Measurements from ENCODE around the gene ALK. TPM values are rescaled to one million over a fixed set of nuclear protein-coding genes. Genes with fewer than 3 reads are reported as not detected.

Gene ALK
- polyA plus RNA-seq, 1 of the 3 experiments (the other 2 are of a cell fraction) = 0.30 TPM

- Histone ChIP-seq H2AFZ (ENCODE audit: low read depth) (no peak overlapping the region), H3K9me2 (no peaks in the 10 kb centered on the region), H3K36me3 (replicated peaks in 1 of 2; ENCODE audit: control insufficient read depth in 1 of 2, insufficient read depth in 2 of 2, low read length in 1 of 2) (no peaks in the 10 kb centered on the region), H3K4me2 (no peak overlapping the region), H3K27me3 (ENCODE audit: insufficient read depth) (peaks cover 7% of the 10 kb centered on the region; the same call in 1 of the 2 replicates), H3K79me2 (ENCODE audit: insufficient read depth) (no peaks in the 10 kb centered on the region), H3K27ac (ENCODE audit: low read depth in 2 of 2, low read length in 1 of 2) (peak overlapping the region in 1 of 2 experiments; percentile 3; a peak in 1 of 4 replicates), H3F3A (replicated peaks; ENCODE audit: insufficient read depth) (no peaks in the 10 kb centered on the region), H3K9ac (no peak overlapping the region), H3K4me3 (ENCODE audit: low read depth in 2 of 2, low read length in 1 of 2) (no peak overlapping the region), H3K9me3 (no peaks in the 10 kb centered on the region), H3K4me1 (ENCODE audit: control insufficient read depth in 1 of 2, insufficient read depth in 2 of 2, low read depth in 1 of 2, low read length in 1 of 2) (peaks cover 0 to 9% of the 10 kb centered on the region in 2 experiments; a peak in 2 of 4 replicates), H4K20me1 (ENCODE audit: insufficient read depth) (no peaks in the 10 kb centered on the region)
- DNase-seq = no peak
- ChIA-PET CTCF (interaction anchor here (0.7 to 1.2 kb wide), 2 partner anchors 9 to 64 kb away, joined by 3 read pairs; no protein-coding TSS in a partner anchor), POLR2A (interaction anchor here (1.3 kb wide), 1 partner anchor 9 kb away, joined by 3 read pairs; no protein-coding TSS in a partner anchor)
- WGBS (ENCODE audit: low lambda C conversion rate) = 60% methylated on average over 2 of the region's 2 CpGs
- no peak for TF ChIP-seq RXRA (IDR thresholded peaks at IDR 0.05; ENCODE audit: borderline replicate concordance, low read depth)
- no peak for TF ChIP-seq TEAD4 (IDR thresholded peaks at IDR 0.05; ENCODE audit: borderline replicate concordance, insufficient read depth)
- TF ChIP-seq MEF2A (IDR thresholded peaks at IDR 0.05; ENCODE audit: borderline replicate concordance, low read depth) = no peak
- TF ChIP-seq TAF1 (IDR thresholded peaks at IDR 0.05; ENCODE audit: borderline replicate concordance, low read depth, low read length) = no peak
- no peak for TF ChIP-seq NRF1 (IDR thresholded peaks at IDR 0.05; ENCODE audit: low read depth, low read length)
- no peak for TF ChIP-seq ZBTB33 (IDR thresholded peaks at IDR 0.05; ENCODE audit: borderline replicate concordance, low read depth)
These were observed 538.9 kb downstream of the ALK start for GRCh38 chr2:29382486-29382885.

DNA sequence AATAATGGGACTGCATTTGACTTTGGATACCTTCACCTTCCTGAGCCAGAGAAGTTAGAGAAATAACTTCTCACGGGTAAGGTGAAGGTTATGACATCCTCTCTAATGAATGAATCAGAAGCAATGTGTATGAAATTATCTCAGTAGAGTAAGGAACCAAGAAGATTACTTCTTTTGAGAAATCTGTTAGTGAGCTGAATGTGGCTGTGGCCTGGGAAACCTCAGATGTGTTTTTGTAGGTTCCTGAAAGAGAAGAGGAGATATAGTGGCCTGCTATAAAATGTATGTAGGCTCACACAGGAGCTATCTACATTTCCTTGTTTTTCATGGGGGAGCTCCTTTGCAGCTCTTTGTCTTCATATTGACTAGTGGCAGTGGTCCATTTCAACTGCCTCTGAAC, 543.6 kb downstream of the ALK start:
- no peaks in the 10 kb centered on the region for H4K20me1 ChIP-seq (ENCODE audit: insufficient read depth)

More for the DNA sequence above, 543.6 kb downstream of the ALK start:
- no peaks in the 10 kb centered on the region for H3F3A ChIP-seq (replicated peaks; ENCODE audit: insufficient read depth)
- H3K9ac ChIP-seq = no peak overlapping the region
- H3K9me3 ChIP-seq = no peaks in the 10 kb centered on the region
- H3K9me2 ChIP-seq = no peaks in the 10 kb centered on the region
- H2AFZ ChIP-seq (ENCODE audit: low read depth) = no peak overlapping the region
- TF ChIP-seq SMC3 (IDR thresholded peaks at IDR 0.05; ENCODE audit: low read depth, low read length) = no peak
- no peak for TF ChIP-seq JUND (IDR thresholded peaks at IDR 0.05)
- TF ChIP-seq SIN3A (IDR thresholded peaks at IDR 0.05; ENCODE audit: borderline replicate concordance, low read depth, low read length) = no peak
- TF ChIP-seq CTCF (IDR thresholded peaks at IDR 0.05) = no peak
- no peak for TF ChIP-seq TAF1 (IDR thresholded peaks at IDR 0.05; ENCODE audit: borderline replicate concordance, low read depth, low read length)
- no peak for TF ChIP-seq GATA2 (CRISPR knock-in tag; IDR thresholded peaks at IDR 0.05)
- no peak for TF ChIP-seq IRF3 (IDR thresholded peaks at IDR 0.05; ENCODE audit: low read depth, low read length)
- no peak for TF ChIP-seq MEF2A (IDR thresholded peaks at IDR 0.05; ENCODE audit: borderline replicate concordance, low read depth)
- TF ChIP-seq RFX5 (IDR thresholded peaks at IDR 0.05; ENCODE audit: low read length) = no peak
- TF ChIP-seq, protein P1, sequence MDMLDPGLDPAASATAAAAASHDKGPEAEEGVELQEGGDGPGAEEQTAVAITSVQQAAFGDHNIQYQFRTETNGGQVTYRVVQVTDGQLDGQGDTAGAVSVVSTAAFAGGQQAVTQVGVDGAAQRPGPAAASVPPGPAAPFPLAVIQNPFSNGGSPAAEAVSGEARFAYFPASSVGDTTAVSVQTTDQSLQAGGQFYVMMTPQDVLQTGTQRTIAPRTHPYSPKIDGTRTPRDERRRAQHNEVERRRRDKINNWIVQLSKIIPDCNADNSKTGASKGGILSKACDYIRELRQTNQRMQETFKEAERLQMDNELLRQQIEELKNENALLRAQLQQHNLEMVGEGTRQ (IDR thresholded peaks at IDR 0.05; ENCODE audit: borderline replicate concordance, low read depth, low read length) = no peak
- TF ChIP-seq RXRA (IDR thresholded peaks at IDR 0.05; ENCODE audit: borderline replicate concordance, low read depth) = no peak
- 11% methylated on average over 1 of the region's 1 CpG for WGBS (ENCODE audit: low lambda C conversion rate)
- H3K27ac ChIP-seq (ENCODE audit: low read depth in 2 of 2, low read length in 1 of 2) = no peak overlapping the region
- peaks cover 0 to 15% of the 10 kb centered on the region in 2 experiments; a peak in 1 of 4 replicates for H3K4me1 ChIP-seq (ENCODE audit: control insufficient read depth in 1 of 2, insufficient read depth in 2 of 2, low read depth in 1 of 2, low read length in 1 of 2)
- DNase-seq = no peak
- ChIA-PET POLR2A (interaction anchor here (1.1 kb wide), 1 partner anchor 20 kb away, joined by 3 read pairs; no protein-coding TSS in a partner anchor), CTCF (interaction anchor here (1.5 kb wide), 1 partner anchor 69 kb away, joined by 7 read pairs; no protein-coding TSS in a partner anchor)
- peaks cover 5% of the 10 kb centered on the region; the same call in 1 of the 2 replicates for H3K27me3 ChIP-seq (ENCODE audit: insufficient read depth)
- no peak overlapping the region for H3K4me2 ChIP-seq
- H3K36me3 ChIP-seq (replicated peaks in 1 of 2; ENCODE audit: control insufficient read depth in 1 of 2, insufficient read depth in 2 of 2, low read length in 1 of 2) = no peaks in the 10 kb centered on the region
- no peak overlapping the region for H3K4me3 ChIP-seq (ENCODE audit: low read depth in 2 of 2, low read length in 1 of 2)
- no peaks in the 10 kb centered on the region for H3K79me2 ChIP-seq (ENCODE audit: insufficient read depth)
